ENCODE measurements around the gene CDYL2.

GRCh38 chr16:80681436-80681835, 123.0 kb downstream of the CDYL2 start:
- TF ChIP-seq EGR1 (IDR thresholded peaks at IDR 0.05; ENCODE audit: low read depth in 2 of 2) (no peak), CTCF (IDR thresholded peaks at IDR 0.05; ENCODE audit: low read depth, low read length, missing input control) (no peak), RAD21 (IDR thresholded peaks at IDR 0.05) (no peak), MAX (IDR thresholded peaks at IDR 0.05) (no peak)

Measured in liver (tissue), 3 donors.